GM18909 (cell line): ENCODE data around the gene LRBA.
"Not testable (repeated sequence)": the region's sequence is repeated elsewhere in the genome, so short reads cannot be mapped to it uniquely, and the experiment has no call there.

Experiments used
- ATAC-seq: cut with Tn5 transposase; IDR thresholded peaks from one replicate; pipeline ENCODE4 v1.9.1; 2021; ENCODE audit warnings: mild to moderate bottlenecking; ENCODE audit not compliant: unreplicated experiment, poor library complexity

LRBA gene

DNA sequence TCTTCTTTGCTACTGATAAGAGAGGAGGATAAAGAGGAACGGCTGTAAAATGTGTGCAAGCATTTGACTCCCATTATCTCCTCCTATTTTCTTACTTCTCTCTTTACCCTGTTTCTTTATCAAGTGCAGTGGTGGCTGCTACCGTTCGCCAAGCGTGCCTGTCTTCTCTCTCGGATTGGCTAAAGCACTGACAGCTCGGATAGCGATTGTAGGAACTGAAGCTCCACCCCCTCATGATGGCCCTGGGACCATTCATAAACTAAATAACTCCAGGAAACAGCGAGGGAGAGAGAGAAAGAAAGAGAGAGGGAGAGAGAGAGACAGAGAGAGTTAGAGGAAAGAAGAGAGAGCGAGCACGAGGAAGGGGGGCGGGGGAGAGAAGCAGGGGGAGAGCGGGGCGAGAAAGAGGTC, 433.4 kb downstream of the LRBA start:
- no peak for ATAC-seq

DNA sequence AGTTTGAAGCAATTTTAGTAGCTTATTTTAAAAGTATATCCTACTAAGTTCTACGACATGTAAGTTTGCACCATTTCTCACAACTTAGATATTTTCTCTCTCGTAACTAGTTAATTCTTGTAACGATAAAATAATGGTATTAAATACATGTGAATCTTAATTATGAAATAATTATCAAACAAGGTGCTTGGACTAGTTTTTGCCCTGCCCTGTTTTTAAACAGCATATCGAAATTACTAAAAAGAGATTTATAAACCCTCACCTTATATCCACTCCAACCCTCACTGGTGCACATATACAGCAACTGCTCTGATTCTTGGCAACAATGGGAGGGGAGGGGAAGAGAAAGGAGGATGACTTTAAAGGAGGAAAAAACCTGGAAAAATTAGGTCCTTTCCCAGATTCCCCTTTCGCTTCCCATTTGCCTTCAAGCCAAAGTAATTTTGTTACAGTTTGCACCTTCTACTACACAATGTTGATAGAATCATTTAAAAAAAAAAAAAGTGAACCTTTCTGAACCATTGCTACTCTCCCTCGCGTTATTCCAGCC, 434.0 kb downstream of the LRBA start:
- no peak for ATAC-seq

DNA sequence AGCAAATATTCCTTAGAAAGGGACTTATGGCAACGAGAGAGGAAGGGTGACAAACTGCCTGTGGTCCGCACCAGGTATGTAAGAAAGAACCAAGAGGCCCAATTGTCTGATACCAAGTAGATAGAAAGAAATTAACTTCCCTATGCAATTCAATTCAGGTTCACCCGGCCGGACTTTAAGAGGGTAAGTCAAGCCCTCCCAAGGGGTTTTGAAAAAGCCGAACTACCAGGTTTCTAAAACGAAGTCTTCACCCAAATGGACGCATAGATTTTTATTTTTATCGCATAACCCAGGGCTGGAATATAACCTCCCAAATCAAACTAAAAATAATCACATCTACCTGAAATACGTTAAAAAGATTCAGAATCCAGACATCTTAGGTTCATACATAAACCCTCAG, 434.8 kb downstream of the LRBA start:
- ATAC-seq = no peak

DNA sequence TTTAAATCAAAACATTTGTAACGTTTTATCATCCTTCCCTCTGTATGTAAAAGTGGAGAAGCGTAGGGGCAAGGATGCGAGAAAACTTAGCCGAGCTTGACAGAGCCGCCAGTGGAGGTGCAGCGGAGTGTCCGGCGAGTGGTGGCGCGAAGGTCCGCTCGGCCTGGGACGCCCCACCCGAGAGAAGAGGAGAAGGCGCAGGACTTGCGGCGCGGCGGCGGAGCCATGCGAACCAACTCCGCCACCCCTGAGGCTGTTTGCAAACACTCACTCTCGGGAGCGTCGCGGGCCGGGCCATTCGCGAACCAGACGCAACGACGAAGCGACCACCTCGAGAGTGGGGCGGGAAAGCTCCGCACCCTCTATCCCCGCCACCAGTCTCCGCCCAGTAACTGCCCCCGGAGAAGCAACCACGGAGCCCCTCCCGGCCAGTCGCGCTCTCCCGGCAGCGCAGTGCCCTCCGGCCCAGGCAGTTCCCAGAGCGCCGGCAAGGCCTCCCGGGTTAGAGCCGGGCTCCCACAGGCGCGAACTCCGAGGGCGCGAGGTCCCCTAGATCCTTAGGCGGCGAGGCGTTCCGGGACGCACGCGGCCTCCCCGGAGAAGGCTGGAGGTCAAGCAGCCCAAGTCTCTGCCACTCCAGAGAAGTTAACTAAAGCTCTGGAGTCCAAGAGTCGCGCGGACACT, 435.4 kb downstream of the LRBA start:
- no peak for ATAC-seq

DNA sequence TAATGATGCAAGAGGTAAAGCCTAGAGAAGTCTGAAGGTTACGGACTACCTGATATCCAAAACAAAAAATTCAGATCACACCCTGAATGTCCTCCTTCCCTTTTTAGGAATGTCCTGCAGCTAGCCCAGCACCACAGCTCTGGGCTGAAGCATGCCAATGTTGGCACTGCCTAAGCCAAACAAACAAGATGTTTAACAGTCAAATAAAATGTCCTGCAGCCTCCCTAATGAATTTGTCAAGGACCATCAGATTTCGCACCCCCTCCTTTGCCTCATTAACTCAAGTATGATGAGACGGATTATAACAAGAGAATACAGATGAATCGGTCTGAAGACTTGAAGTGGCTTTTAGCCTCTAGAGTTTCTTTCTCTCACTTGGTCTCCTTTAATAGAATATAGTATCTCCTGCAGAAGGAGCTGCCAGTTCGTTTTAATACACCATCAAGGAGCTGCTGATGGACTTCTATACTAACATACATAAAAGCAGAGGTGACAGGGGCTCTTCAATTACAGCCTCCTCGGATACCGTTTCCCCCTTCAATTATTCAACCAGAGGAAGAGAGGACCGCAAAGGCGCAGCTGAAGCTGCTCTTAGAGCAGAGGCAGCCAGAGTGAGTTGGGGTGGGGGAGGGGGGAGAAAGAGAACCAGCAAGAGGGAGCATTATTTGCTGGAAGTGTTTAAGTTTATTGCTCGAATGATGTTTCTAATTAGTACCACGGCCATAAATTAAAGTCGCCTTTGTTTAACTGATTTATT, 436.2 kb downstream of the LRBA start:
- ATAC-seq = no peak

DNA sequence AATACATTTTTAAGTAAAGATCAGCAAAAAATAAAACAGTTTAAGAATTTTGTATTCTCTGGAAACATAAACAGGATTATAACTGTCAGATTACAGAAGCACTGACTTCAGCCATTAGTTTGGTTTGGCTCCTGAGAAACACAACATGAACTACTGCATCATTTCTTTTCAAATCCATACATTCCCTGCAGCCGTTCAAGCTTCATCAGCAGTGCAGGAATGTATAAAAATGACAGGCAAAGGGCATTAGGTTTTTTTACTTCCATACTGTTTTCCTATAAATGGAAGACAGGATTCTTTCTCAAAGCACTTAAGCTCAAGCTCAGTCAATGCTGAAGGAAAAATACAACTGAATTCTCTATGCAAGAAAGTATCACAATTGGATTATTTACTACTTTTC, 437.3 kb downstream of the LRBA start:
- no peak for ATAC-seq

DNA sequence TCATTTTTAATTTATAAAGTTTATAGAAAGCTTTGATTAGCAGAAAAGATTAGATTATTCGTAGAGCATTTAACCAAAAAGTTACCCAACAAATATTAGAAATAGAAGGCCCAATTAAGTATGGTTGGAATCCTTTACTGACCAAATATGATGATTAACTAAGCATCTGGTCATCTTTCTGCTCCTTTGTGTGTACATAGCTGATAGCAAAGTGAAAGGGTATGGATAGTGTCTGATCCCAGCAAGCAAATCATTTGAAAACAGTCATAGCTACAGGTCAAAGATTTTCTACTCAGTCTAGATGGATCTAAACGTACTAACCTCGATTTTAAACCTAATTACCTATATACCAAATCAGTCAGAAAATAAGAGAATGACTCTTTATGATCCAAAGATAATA, 440.4 kb downstream of the LRBA start:
- ATAC-seq = no peak

DNA sequence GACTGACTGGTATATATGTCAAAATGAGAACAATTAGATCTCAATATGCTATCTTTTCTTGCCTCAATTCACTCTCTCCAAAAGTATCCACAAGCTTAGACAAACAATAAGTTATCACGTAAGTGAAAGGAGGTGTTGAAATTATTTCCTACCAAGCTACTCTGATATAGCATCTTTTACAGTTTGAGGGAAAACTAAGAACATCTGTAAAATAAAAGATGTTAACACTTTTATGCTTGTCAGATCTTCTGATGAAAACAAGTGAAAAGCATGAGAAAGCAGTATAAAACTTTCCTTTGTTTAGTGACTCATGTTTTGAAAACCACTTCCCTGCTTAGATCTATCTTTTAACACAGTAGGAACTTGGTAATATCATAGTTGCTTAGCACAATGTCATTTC, 441.6 kb downstream of the LRBA start:
- ATAC-seq = no peak

DNA sequence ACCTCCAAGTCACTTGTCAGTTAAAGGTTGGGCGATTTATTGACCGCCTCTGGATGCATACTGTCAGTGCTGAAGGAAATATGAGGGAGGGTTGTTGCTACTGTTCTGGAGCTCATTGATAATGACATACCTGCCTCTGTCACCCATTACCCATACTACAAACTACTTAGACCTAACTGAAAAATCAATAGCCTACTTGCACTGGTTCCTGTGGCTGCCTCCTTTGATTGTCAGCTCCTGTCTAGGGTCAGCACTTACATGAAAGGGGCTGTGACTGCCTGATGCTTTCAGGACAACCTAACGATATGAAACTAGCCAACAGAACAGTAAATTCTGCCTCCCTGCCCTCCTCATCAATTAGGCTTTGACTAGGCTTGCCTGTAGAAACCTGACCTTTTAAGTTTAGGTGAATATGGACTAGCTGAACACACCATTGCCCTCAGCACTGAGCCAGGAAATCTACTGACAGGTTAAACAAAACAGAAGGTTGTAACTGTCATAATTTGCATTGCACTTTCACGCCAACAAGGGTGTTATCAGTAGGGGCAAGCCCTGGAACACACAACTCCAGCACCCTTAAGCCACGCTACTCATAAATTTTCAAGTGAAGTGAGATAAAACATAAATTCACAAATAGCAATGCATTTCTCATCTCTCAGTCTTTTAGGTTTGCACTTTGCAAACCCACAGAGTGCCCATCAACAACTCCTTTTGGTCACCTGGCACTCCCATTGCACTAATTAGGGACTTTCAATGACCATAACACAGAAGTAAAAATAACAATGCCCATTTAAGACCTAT, 442.2 kb downstream of the LRBA start:
- ATAC-seq = no peak

DNA sequence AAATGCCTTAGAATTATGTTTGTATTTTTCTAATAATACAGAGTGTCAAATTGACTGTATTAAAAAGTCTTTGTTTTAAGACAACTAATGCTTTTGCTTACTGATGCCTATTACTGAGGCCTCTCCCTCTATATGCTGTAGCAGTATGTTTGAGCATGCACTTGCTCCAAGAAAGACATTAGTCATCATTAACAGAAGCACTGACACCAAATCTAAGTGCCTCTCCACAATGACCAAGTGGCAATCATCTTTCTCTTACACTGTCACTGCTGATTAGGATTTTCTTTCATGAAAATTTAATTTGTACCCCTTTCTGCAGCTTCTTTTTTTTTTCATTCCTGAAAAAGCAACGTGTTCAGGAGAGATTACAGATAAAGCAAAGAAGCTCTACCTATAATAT, 444.2 kb downstream of the LRBA start:
- ATAC-seq = no peak

DNA sequence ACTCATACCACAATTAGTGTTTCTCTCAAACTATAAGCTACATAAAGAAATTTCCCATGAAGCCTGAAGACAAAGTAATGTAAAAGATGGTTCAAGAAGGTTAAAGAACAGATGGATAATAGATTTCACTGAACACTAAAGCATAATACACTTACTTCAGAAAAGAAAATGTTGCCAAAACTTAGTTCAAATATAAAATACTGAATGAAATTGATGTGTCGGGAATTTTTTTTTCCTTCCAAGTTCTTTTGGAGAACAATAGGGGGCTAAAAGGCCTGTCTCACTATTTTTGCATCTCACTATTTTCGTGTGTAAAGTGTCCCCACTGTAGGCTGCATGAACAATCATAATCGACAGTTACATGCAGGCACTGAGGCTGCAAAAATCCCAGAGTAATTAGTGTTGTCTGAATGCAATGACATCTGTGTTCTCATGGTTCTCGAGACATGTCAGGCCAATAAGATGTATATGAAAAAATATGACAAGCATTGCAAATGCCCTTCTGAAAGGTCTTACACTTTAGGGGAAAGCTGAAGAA, 445.0 kb downstream of the LRBA start:
- no peak for ATAC-seq

DNA sequence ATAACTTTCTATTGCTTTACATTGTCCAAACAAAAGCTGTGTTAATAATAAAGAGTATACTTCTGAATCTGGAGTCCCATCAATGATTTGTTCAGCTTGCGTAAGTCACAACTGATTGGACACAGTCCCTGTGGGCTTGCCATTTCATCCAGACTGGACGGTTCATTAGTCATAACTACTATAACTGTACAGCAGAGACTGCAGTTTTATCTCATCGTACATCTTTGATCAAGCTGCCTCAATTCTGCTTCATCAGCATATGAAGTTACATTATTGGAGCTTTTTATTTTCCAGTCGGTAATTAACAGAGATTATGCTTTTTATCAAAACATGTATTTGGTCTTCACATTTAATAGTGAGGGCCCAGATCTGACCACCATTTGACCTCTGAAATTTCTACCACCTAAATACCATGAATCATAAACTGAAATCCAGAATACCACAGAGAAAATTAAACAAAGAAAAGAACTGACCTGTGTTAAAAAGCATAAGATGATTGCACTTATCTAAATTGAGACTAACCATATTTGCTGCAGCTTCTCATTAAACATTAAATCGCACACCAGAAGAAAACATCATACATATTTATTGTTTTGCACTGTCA, 445.6 kb downstream of the LRBA start:
- ATAC-seq = no peak

DNA sequence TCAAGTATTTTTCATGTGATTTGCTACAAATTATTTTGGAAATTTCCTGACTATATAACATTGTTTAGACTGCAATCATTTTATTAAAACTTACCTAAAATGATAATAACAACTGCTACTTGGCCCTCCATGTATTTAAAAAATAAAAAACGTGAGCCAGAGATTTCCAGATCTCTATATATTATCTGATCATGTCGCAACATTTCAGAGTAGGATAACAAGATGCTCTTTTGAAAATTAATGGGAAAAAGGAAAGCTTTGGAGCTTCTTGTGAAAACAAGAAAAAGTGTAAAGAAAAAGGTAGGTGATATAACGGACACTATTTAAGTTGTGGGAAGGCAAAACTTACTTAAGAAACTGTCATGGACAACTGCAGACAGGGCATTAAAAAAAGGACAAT, 448.0 kb downstream of the LRBA start:
- no peak for ATAC-seq

DNA sequence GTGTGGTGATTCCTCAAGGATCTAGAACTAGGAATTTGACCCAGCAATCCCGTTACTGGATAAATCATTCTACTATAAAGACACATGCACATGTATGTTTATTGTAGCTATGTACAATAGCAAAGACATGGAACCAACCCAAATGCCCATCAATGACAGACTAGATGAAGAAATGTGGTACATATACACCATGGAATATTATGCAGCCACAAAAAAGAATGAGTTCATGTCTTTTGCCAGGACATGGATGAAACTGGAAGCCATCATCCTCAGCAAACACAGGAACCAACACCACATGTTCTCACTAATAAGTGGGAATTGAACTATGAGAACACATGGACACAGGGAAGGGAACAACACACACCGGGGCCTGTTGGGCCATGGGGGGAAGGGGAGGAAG, 450.1 kb downstream of the LRBA start:
- not testable (repeated sequence) for ATAC-seq

DNA sequence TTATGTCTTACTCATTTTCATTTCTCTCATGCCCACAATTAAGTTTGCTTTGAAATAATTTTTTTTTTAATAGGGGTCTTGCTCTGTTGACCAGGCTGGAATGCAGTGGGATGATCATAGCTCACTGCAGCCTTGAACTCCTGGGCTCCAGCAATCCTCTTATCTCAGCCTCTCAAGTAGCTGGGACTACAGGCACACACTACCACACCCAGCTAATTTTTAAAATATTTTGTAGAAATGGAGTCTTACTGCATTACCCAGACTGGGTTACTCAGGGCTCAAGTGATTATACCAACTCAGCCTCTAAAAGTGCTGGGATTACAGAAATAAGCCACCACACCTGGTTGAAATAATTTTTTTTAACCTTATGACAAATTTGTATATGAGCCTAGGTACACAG, 452.3 kb downstream of the LRBA start:
- no peak for ATAC-seq

DNA sequence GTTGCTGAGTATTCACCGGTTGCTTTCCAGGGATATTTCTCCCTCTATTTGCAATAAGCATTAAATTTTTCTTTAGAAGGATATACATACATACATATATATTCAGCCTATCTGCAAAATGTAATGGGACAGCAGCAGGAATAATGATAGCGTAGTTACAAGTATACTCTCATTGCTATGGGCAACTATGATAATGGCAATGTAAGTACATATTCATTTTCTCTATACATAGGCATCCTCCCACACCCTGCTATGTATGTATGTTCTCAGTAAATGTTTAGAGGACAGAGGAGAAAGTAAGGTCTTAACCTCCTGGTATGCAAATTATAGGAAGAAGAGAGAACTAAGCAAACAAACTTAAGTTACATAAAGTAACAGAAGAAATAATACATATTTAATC, 452.8 kb downstream of the LRBA start:
- ATAC-seq = no peak

DNA sequence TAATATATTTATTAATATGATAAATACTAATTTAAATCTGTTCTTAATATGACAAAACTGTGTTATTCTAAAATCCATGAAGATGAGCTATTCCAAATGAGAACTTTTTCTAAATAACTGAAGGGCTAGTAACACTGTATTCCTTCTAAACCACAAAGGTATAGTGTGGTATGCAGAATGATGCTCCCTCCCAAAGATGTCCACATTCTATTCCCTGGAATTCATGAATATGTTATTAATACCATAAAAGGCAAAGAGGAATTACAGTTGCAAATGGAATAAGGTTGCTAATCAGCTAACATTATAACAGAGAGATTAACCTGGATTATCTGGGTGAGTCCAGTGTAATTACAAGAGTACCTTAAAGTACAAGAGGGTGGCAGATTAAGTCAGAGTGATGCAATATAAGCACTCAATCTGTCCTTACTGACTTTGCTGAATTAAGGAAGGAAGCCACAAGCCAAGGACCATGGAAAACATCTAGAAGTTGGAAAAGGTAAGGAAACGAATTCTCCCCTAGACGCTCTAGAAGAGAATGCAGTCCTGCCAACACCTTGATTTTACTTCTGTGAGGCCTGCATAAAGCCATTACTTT, 453.8 kb downstream of the LRBA start:
- no peak for ATAC-seq

DNA sequence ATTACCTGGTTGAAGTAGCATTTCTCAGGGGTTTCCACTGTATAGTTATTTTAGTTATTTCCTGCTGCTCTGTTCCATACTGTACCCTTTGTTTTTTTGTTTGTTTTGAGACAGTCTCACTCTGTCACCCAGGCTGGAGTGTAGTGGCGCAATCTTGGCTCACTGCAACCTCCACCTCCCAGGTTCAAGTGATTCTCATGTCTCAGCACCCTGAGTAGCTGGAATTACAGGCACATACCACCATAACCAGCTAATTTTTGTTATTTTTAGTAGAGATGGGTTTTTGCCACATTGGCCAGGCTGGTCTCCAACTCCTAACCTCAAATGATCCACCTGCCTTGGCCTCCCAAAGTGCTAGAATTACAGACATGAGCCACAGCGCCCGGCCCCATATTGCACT, 457.3 kb downstream of the LRBA start:
- ATAC-seq = not testable (repeated sequence)

DNA sequence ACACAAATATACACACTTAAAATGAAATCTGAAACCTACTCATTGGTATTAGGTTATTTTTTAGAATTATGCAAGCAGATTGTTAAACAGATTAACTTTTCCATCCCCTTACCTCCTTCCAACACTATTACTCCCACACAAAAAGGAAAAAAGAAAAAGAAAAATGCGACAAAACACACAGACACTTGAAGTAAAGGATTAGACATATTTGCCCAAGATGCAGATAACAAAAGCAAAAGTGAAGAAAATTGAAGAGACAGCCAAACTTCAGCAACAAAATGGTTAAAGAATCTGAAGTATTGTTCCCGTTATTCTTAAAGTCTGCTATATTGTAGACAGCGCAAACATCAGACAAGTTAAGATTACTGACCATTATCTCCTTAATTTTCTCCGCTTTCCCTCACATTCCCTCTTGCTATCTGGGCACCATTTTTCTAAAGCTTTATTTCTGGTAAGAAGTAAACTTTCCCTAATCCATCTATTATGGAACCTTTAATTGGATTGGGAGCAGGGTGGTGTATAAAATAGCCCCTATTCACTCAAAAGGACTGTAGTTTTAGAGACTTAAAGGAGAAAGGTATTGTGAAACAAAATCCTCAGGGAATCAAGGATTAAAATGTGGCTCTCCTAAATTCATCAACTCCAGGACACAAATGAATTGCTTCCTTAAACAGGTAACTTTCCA, 467.8 kb downstream of the LRBA start:
- no peak for ATAC-seq
